ENCODE data around the gene ATP8B1. TPM values are rescaled to one million over a fixed set of nuclear protein-coding genes. Genes with fewer than 3 reads are reported as not detected.
"Not testable (repeated sequence)": the region's sequence is repeated elsewhere in the genome, so short reads cannot be mapped to it uniquely, and the experiment has no call there.

The ATP8B1 gene
- total RNA-seq: 79.6 TPM
- 20.1 TPM for polyA plus RNA-seq

- Histone ChIP-seq H3K27ac (ENCODE audit: low read depth) (peak within 1 kb of the TSS; percentile 82), H3K36me3 (ENCODE audit: insufficient read depth) (no peaks in the 10 kb centered on the region), H3K4me1 (ENCODE audit: insufficient read depth) (no peaks in the 10 kb centered on the region), H3K4me3 (ENCODE audit: low read depth, low read length) (peak within 1 kb of the TSS; percentile 85)
- 2% methylated on average over 77 of the region's 77 CpGs for WGBS
- peak; percentile 80 for DNase-seq (ENCODE audit: extremely low spot score)
These were observed at the start of gene ATP8B1 for GRCh38 chr18:57803103-57803969. TSS of gene ATP8B1 (minus strand) at chr18:57803315. CDS start at chr18:57731807, 71,508 bp downstream.

DNA sequence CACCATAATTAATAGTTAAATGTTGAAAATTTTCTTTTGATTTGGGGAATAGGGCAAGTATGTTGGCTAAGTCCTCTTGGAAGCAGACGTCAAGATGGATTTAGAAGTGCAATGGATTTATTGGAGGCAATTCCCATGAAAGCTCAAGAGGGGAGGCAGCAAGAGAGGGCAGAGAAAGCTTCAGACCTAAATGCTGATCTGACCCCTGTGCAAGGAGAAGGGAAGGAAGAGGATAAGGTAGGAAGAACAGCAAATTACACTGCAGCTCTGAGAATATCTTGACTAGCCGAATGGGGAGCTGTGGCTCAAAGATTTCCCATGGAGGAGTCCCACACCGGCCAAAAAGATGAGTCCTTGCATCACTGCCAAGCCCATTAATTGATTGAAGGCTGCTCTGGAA, 46.9 kb upstream of the ATP8B1 start:
- Histone ChIP-seq H3K27ac (ENCODE audit: low read depth) (no peak overlapping the region), H3K4me3 (ENCODE audit: low read depth, low read length) (no peak overlapping the region), H3K36me3 (ENCODE audit: insufficient read depth) (no peaks in the 10 kb centered on the region), H3K4me1 (ENCODE audit: insufficient read depth) (no peaks in the 10 kb centered on the region)
- 58% methylated on average over 3 of the region's 3 CpGs for WGBS
- no peak for DNase-seq (ENCODE audit: extremely low spot score)

- H3K27ac ChIP-seq (ENCODE audit: low read depth); DNase-seq (ENCODE audit: extremely low spot score); H3K4me3 ChIP-seq (ENCODE audit: low read depth, low read length); H3K36me3 ChIP-seq (ENCODE audit: insufficient read depth); H3K4me1 ChIP-seq (ENCODE audit: insufficient read depth): not testable (repeated sequence)
- 93% methylated on average over 1 of the region's 1 CpG for WGBS
These were observed 45.3 kb upstream of the ATP8B1 start for GRCh38 chr18:57848374-57848773.

DNA sequence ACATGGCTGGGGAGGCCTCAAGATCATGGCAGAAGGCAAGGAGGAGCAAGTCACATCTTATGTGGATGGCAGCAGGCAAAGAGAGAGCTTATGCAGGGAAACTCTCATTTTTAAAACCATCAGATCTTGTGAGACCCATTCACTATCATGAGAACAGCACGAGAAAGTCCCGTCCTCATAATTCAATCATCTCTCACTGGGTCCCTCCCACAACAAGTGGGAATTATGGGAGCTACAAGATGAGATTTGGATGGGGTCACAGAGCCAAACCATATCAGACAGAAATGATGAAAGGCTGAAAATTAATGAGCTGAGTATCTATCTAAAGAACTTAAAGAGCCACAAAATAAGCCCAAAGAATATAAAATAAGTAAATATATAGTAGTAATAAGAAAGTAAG, 44.3 kb upstream of the ATP8B1 start:
- 91% methylated on average over 2 of the region's 2 CpGs for WGBS
- not testable (repeated sequence) for H3K4me1 ChIP-seq (ENCODE audit: insufficient read depth); H3K36me3 ChIP-seq (ENCODE audit: insufficient read depth); H3K4me3 ChIP-seq (ENCODE audit: low read depth, low read length); H3K27ac ChIP-seq (ENCODE audit: low read depth); DNase-seq (ENCODE audit: extremely low spot score)

DNA sequence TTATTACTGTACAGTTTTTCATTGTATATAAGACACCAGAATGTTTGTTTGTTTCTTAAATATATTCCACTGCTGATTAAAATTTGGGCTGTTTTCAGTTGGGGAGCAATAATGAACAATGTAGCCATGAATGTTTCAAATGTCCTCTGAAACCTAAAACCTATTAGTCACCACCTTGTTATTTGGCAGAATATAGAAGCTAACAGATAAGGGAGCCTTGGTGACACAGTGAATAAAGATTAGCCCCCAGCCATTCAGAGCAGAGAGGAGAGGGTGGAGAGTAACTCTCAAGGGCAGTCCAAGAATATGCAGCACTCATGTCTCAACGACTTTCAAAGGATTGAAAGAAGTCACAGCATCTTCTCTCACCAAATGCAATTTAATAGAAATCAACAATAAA, 43.1 kb upstream of the ATP8B1 start:
- Histone ChIP-seq H3K4me3 (ENCODE audit: low read depth, low read length) (no peak overlapping the region), H3K4me1 (ENCODE audit: insufficient read depth) (no peaks in the 10 kb centered on the region), H3K27ac (ENCODE audit: low read depth) (no peak overlapping the region), H3K36me3 (ENCODE audit: insufficient read depth) (no peaks in the 10 kb centered on the region)
- 15% methylated on average over 1 of the region's 1 CpG for WGBS
- DNase-seq (ENCODE audit: extremely low spot score): no peak

GRCh38 chr18:57845605-57846074, 42.5 kb upstream of the ATP8B1 start:
- DNase-seq (ENCODE audit: extremely low spot score): no peak
- Histone ChIP-seq H3K36me3 (ENCODE audit: insufficient read depth) (no peaks in the 10 kb centered on the region), H3K27ac (ENCODE audit: low read depth) (no peak overlapping the region), H3K4me3 (ENCODE audit: low read depth, low read length) (no peak overlapping the region), H3K4me1 (ENCODE audit: insufficient read depth) (no peaks in the 10 kb centered on the region)
- 45% methylated on average over 3 of the region's 3 CpGs for WGBS

GRCh38 chr18:57844319-57844718, 41.2 kb upstream of the ATP8B1 start:
- no peaks in the 10 kb centered on the region for H3K4me1 ChIP-seq (ENCODE audit: insufficient read depth)
- 86% methylated on average over 7 of the region's 7 CpGs for WGBS
- H3K27ac ChIP-seq (ENCODE audit: low read depth): no peak overlapping the region
- H3K36me3 ChIP-seq (ENCODE audit: insufficient read depth): no peaks in the 10 kb centered on the region
- H3K4me3 ChIP-seq (ENCODE audit: low read depth, low read length): no peak overlapping the region
- no peak for DNase-seq (ENCODE audit: extremely low spot score)

- no peaks in the 10 kb centered on the region for H3K36me3 ChIP-seq (ENCODE audit: insufficient read depth)
- 91% methylated on average over 5 of the region's 5 CpGs for WGBS
- no peak for DNase-seq (ENCODE audit: extremely low spot score)
- no peak overlapping the region for H3K27ac ChIP-seq (ENCODE audit: low read depth)
- H3K4me3 ChIP-seq (ENCODE audit: low read depth, low read length): no peak overlapping the region
- no peaks in the 10 kb centered on the region for H3K4me1 ChIP-seq (ENCODE audit: insufficient read depth)
These were observed 40.3 kb upstream of the ATP8B1 start for GRCh38 chr18:57843386-57843785.

DNA sequence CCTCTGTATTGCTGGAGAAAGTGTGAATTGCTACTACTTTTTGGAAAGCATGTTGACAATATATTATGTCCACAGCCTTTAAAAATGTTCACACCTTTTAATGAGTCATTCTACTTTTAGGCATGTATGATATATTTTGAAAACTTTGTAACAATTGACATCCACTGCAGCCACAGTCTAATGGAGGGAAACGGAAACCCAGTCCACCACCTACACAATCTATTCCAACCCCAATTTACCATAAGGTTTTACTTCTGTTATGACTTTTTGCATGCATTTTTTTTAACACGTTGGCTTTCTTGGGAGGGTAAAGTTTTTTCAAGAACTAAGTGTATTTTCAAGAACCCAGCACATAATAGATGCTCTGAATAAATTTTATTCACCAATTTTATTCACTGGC, 38.5 kb upstream of the ATP8B1 start:
- 80% methylated on average over 2 of the region's 2 CpGs for WGBS
- DNase-seq (ENCODE audit: extremely low spot score): no peak
- H3K36me3 ChIP-seq (ENCODE audit: insufficient read depth): no peaks in the 10 kb centered on the region
- no peak overlapping the region for H3K27ac ChIP-seq (ENCODE audit: low read depth)
- H3K4me3 ChIP-seq (ENCODE audit: low read depth, low read length): no peak overlapping the region
- H3K4me1 ChIP-seq (ENCODE audit: insufficient read depth): no peaks in the 10 kb centered on the region

DNA sequence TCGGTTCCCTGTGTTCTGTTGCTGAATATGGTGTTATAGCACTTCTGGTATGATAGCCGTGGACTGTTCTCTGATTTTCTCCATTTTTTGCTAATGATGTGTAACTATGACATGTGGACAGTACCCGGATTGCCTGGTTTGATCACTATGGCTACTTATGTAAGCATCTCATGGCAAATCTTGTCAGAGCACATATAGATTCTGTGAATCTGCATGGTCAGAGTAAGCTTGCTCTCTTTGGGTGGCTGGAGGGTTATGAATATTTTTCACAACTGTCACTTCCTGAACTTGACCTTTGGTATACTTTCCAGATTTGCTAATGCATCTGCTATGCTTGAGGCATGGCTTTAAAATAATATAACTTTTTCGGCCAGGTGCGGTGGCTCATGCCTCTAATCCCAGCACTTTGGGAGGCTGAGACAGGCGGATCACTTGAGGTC, 36.8 kb upstream of the ATP8B1 start:
- Histone ChIP-seq H3K4me1 (ENCODE audit: insufficient read depth) (no peaks in the 10 kb centered on the region), H3K4me3 (ENCODE audit: low read depth, low read length) (no peak overlapping the region), H3K27ac (ENCODE audit: low read depth) (no peak overlapping the region), H3K36me3 (ENCODE audit: insufficient read depth) (no peaks in the 10 kb centered on the region)
- no peak for DNase-seq (ENCODE audit: extremely low spot score)
- 75% methylated on average over 6 of the region's 6 CpGs for WGBS

DNA sequence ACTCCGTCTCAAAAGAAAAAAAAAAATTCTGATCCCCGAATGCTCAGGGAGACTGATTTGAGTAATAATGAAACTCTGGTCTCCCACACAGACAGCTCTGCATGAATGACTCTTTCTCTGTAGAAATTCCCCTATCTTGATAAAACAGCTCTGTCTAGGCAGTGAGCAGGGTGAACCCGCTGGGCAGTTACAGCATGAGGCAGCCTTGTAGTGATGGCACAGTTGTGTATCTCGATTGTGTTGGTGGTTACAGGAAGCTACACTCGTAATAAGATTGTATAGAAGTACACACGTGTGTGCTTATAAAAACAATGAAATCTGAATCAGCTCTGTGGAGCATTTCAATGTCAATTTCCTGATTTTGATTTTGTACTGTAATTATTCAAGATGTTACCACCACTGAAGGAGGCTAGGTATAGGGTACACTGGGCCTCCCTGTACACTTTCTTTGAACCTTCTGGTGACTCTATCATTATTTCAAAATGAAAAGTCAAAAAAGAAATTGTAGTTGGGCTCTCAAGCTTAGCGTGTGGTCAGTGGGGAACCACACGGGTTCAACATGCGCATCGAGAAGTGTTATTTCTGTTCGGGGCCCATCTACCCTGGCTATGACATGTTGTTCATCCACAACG, 34.9 kb upstream of the ATP8B1 start:
- Histone ChIP-seq H3K36me3 (ENCODE audit: insufficient read depth) (no peaks in the 10 kb centered on the region), H3K4me1 (ENCODE audit: insufficient read depth) (no peaks in the 10 kb centered on the region), H3K27ac (ENCODE audit: low read depth) (no peak overlapping the region), H3K4me3 (ENCODE audit: low read depth, low read length) (no peak overlapping the region)
- WGBS: 82% methylated on average over 12 of the region's 12 CpGs
- no peak for DNase-seq (ENCODE audit: extremely low spot score)

DNA sequence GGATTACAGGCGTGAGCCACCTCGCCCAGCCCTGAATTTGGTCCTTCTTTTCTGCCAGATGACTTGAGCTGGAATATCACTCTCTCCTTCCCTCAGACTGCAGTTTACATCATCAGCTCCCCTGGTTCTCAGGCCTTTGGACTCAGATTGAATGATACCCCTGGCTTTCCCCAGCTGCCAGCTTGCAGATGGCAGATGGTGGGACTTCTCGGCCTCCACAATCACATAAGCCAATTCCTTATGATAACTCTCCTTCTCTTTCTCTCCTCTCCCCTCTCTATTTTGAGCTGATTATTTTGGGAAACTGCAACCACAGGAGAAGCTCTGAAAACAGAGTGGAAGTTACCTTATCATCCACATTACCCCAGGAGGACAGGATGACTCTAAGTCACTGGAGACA, 33.4 kb upstream of the ATP8B1 start:
- no peak overlapping the region for H3K4me3 ChIP-seq (ENCODE audit: low read depth, low read length)
- H3K27ac ChIP-seq (ENCODE audit: low read depth): no peak overlapping the region
- WGBS: 97% methylated on average over 3 of the region's 3 CpGs
- DNase-seq (ENCODE audit: extremely low spot score): no peak
- H3K4me1 ChIP-seq (ENCODE audit: insufficient read depth): no peaks in the 10 kb centered on the region
- H3K36me3 ChIP-seq (ENCODE audit: insufficient read depth): no peaks in the 10 kb centered on the region

DNA sequence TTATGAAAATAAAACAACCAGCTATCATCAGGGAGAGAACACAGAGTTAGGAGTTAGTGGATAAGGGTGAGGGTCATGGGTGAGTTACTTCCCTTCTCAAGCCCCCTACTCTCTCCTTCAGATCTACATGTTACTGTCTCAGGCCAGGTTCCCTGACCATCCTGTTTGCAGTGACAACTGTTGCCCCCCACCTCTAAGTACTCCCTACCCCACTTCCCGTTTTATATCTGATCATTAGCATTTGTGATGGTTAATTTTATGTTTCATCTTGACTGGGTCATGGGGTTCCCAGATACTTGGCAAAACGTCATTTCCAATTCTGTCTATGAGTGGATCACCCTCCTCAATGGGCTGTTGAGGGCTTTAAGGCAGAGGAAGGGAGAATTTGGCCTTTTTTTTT, 32.8 kb upstream of the ATP8B1 start:
- H3K4me3 ChIP-seq (ENCODE audit: low read depth, low read length): no peak overlapping the region
- H3K36me3 ChIP-seq (ENCODE audit: insufficient read depth): no peaks in the 10 kb centered on the region
- no peaks in the 10 kb centered on the region for H3K4me1 ChIP-seq (ENCODE audit: insufficient read depth)
- DNase-seq (ENCODE audit: extremely low spot score): no peak
- H3K27ac ChIP-seq (ENCODE audit: low read depth): no peak overlapping the region
- 92% methylated on average over 2 of the region's 2 CpGs for WGBS

DNA sequence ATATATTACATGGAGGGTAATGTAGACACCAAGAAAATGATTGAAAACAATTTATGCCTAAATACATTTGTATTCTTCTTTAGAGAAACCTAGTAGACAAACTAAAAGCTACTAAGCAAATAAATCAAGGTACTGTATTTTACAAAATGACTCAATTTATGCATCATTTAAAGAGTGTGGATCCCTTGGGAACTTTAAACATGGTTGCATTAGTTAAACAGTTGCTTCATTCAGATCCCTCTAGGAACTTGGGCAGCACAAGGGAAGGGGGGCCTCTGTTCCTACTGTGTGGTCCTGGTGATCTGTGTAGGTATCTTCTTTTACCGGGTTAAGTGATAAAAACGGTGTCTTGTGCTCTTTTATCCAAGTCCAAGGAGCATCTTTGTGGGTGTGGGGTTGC, 31.5 kb upstream of the ATP8B1 start:
- Histone ChIP-seq H3K4me3 (ENCODE audit: low read depth, low read length) (no peak overlapping the region), H3K4me1 (ENCODE audit: insufficient read depth) (no peaks in the 10 kb centered on the region), H3K27ac (ENCODE audit: low read depth) (no peak overlapping the region), H3K36me3 (ENCODE audit: insufficient read depth) (no peaks in the 10 kb centered on the region)
- 84% methylated on average over 2 of the region's 2 CpGs for WGBS
- DNase-seq (ENCODE audit: extremely low spot score): no peak
